HEK293 (cell line): ENCODE measurements around the gene ATP11C.

Source experiments
- SP7 ChIP-seq: fragments of 450-650 bp; formaldehyde crosslinking; IDR thresholded peaks from 2 replicates; pipeline ENCODE4 v1.5.1; 2016; ENCODE audit warnings: missing biosample characterization, missing genetic modification characterization
- ZBTB20 ChIP-seq: fragments of 450-650 bp; formaldehyde crosslinking; IDR thresholded peaks from 2 replicates; pipeline ENCODE4 v1.5.1; 2016; ENCODE audit warnings: missing biosample characterization, missing genetic modification characterization
- ZNF121 ChIP-seq: fragments of 450-650 bp; formaldehyde crosslinking; IDR thresholded peaks from 2 replicates; pipeline ENCODE4 v1.5.1; 2016; ENCODE audit warnings: missing biosample characterization, missing genetic modification characterization
- ZSCAN30 ChIP-seq: fragments of 450-650 bp; IDR thresholded peaks from 2 replicates; pipeline ENCODE4 v1.5.1; 2018; ENCODE audit warnings: missing biosample characterization, mild to moderate bottlenecking, missing genetic modification characterization, moderate library complexity
- TF ChIP-seq, protein P1 (sequence below): fragments of 450-650 bp; formaldehyde crosslinking; IDR thresholded peaks from 2 replicates; pipeline ENCODE4 v1.5.1; 2016; ENCODE audit warnings: missing biosample characterization, missing genetic modification characterization
- TF ChIP-seq, protein P2 (sequence below): fragments of 450-650 bp; formaldehyde crosslinking; IDR thresholded peaks from 2 replicates; pipeline ENCODE4 v1.5.1; 2016; ENCODE audit warnings: missing biosample characterization, missing genetic modification characterization
- TF ChIP-seq, protein P3 (sequence below): fragments of 450-650 bp; formaldehyde crosslinking; IDR thresholded peaks from 2 replicates; pipeline ENCODE4 v1.5.1; 2016; ENCODE audit warnings: missing biosample characterization, missing genetic modification characterization

DNA sequence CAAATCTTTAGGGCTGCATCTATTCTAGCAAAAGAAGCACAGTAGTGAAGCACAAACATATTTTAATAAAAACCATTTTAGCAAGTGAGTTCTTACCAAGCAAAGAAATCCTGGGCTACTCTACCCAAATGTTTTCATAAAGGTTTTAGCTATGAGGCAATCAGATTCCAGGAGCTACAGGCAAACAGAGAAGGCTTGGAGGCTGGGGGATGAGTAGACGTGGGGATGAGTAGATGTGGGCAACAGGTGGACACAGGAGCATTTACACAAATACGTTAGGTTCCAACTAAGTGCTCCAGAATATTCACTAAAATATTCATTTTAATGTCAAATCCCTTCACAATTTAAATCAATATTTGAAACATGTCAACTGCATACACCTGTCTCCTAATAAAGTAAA lies 34.5 kb downstream of the ATP11C start:
- TF ChIP-seq, protein P1, sequence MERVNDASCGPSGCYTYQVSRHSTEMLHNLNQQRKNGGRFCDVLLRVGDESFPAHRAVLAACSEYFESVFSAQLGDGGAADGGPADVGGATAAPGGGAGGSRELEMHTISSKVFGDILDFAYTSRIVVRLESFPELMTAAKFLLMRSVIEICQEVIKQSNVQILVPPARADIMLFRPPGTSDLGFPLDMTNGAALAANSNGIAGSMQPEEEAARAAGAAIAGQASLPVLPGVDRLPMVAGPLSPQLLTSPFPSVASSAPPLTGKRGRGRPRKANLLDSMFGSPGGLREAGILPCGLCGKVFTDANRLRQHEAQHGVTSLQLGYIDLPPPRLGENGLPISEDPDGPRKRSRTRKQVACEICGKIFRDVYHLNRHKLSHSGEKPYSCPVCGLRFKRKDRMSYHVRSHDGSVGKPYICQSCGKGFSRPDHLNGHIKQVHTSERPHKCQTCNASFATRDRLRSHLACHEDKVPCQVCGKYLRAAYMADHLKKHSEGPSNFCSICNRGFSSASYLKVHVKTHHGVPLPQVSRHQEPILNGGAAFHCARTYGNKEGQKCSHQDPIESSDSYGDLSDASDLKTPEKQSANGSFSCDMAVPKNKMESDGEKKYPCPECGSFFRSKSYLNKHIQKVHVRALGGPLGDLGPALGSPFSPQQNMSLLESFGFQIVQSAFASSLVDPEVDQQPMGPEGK (tag by site-specific recombination) = no peak
- TF ChIP-seq SP7 (tag by site-specific recombination) = no peak
- TF ChIP-seq, protein P2, sequence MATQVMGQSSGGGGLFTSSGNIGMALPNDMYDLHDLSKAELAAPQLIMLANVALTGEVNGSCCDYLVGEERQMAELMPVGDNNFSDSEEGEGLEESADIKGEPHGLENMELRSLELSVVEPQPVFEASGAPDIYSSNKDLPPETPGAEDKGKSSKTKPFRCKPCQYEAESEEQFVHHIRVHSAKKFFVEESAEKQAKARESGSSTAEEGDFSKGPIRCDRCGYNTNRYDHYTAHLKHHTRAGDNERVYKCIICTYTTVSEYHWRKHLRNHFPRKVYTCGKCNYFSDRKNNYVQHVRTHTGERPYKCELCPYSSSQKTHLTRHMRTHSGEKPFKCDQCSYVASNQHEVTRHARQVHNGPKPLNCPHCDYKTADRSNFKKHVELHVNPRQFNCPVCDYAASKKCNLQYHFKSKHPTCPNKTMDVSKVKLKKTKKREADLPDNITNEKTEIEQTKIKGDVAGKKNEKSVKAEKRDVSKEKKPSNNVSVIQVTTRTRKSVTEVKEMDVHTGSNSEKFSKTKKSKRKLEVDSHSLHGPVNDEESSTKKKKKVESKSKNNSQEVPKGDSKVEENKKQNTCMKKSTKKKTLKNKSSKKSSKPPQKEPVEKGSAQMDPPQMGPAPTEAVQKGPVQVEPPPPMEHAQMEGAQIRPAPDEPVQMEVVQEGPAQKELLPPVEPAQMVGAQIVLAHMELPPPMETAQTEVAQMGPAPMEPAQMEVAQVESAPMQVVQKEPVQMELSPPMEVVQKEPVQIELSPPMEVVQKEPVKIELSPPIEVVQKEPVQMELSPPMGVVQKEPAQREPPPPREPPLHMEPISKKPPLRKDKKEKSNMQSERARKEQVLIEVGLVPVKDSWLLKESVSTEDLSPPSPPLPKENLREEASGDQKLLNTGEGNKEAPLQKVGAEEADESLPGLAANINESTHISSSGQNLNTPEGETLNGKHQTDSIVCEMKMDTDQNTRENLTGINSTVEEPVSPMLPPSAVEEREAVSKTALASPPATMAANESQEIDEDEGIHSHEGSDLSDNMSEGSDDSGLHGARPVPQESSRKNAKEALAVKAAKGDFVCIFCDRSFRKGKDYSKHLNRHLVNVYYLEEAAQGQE (tag by site-specific recombination) = no peak
- TF ChIP-seq, protein P3, sequence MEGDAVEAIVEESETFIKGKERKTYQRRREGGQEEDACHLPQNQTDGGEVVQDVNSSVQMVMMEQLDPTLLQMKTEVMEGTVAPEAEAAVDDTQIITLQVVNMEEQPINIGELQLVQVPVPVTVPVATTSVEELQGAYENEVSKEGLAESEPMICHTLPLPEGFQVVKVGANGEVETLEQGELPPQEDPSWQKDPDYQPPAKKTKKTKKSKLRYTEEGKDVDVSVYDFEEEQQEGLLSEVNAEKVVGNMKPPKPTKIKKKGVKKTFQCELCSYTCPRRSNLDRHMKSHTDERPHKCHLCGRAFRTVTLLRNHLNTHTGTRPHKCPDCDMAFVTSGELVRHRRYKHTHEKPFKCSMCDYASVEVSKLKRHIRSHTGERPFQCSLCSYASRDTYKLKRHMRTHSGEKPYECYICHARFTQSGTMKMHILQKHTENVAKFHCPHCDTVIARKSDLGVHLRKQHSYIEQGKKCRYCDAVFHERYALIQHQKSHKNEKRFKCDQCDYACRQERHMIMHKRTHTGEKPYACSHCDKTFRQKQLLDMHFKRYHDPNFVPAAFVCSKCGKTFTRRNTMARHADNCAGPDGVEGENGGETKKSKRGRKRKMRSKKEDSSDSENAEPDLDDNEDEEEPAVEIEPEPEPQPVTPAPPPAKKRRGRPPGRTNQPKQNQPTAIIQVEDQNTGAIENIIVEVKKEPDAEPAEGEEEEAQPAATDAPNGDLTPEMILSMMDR (tag by site-specific recombination) = no peak
- no peak for TF ChIP-seq ZNF121 (tag by site-specific recombination)
- no peak for TF ChIP-seq ZSCAN30
- no peak for TF ChIP-seq ZBTB20
